G401.6 (cell line): ENCODE measurements around the gene HIVEP2.

ENCODE experiments used
- FAIRE-seq: peaks from 2 replicates; lab custom pipeline; 2012; peaks lifted over from hg19 to GRCh38; lab: Jason Lieb, UNC

The HIVEP2 gene

GRCh38 chr6:142737368-142738034 is 207.5 kb downstream of the HIVEP2 start:
- FAIRE-seq, result no peak

- no peak for FAIRE-seq
These were observed 209.8 kb downstream of the HIVEP2 start for GRCh38 chr6:142735204-142735603.

- no peak for FAIRE-seq
These were observed 212.2 kb downstream of the HIVEP2 start for GRCh38 chr6:142732790-142733189.

GRCh38 chr6:142731611-142732010 is 213.4 kb downstream of the HIVEP2 start:
- FAIRE-seq, result no peak

GRCh38 chr6:142729618-142730017 is 215.4 kb downstream of the HIVEP2 start:
- no peak for FAIRE-seq

GRCh38 chr6:142728910-142729481 is 216.0 kb downstream of the HIVEP2 start:
- FAIRE-seq, result no peak

- no peak for FAIRE-seq
These were observed 216.6 kb downstream of the HIVEP2 start for GRCh38 chr6:142728364-142728763.

GRCh38 chr6:142726616-142727015 is 218.4 kb downstream of the HIVEP2 start:
- no peak for FAIRE-seq

- FAIRE-seq, result no peak
These were observed 219.8 kb downstream of the HIVEP2 start for GRCh38 chr6:142725024-142725770.

GRCh38 chr6:142722841-142723240 is 222.1 kb downstream of the HIVEP2 start:
- FAIRE-seq, result no peak

GRCh38 chr6:142722012-142722411 is 223.0 kb downstream of the HIVEP2 start:
- FAIRE-seq, result no peak

GRCh38 chr6:142721215-142721920 is 223.6 kb downstream of the HIVEP2 start:
- FAIRE-seq, result no peak

- no peak for FAIRE-seq
These were observed 226.2 kb downstream of the HIVEP2 start for GRCh38 chr6:142718667-142719191.

GRCh38 chr6:142716097-142716496 is 228.9 kb downstream of the HIVEP2 start:
- no peak for FAIRE-seq

- no peak for FAIRE-seq
These were observed 229.8 kb downstream of the HIVEP2 start for GRCh38 chr6:142714951-142715785.

- FAIRE-seq, result no peak
These were observed 231.0 kb downstream of the HIVEP2 start for GRCh38 chr6:142713959-142714358.

- FAIRE-seq, result no peak
These were observed 232.7 kb downstream of the HIVEP2 start for GRCh38 chr6:142712231-142712630.

GRCh38 chr6:142708651-142709050 is 236.3 kb downstream of the HIVEP2 start:
- no peak for FAIRE-seq

GRCh38 chr6:142707255-142707654 is 237.7 kb downstream of the HIVEP2 start:
- FAIRE-seq, result no peak

GRCh38 chr6:142706210-142706609 is 238.8 kb downstream of the HIVEP2 start:
- FAIRE-seq, result no peak

GRCh38 chr6:142705054-142705453 is 239.9 kb downstream of the HIVEP2 start:
- no peak for FAIRE-seq
